Measurements from ENCODE around the gene ALPL.

DNA sequence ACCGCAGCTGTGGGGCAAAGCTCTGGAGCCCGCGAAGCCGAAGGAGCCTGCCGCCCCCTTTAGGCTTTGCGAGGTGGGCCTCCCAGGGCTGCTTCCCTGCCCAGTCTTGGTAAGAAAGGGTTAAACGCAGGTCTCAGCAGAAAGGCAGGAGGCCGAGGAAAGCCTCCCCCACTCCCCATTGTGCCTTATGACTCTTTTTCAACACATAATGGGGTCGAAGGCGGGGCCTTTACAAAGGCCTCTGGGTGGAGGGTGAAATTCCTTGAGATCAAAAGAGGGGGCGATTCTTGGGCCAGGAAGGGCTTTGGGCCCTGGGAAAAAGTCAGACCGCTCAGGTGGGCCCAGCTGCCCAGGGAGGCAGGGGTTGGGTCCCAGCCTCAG lies 880 bp downstream of the ALPL start:
- no peak for TF ChIP-seq RAD21 (IDR thresholded peaks at IDR 0.05; ENCODE audit: insufficient read depth, low read depth, low read length)
- no peak for TF ChIP-seq RAD51 (IDR thresholded peaks at IDR 0.05)
- TF ChIP-seq RFX5 (IDR thresholded peaks at IDR 0.05; ENCODE audit: low read depth, low read length), result no peak
- no peak for TF ChIP-seq CTCF (IDR thresholded peaks at IDR 0.05 in 2 of 3, conservative IDR thresholded peaks at IDR 0.05 in 1 of 3; ENCODE audit: control insufficient read depth in 2 of 3, extremely low read depth in 1 of 3, insufficient read depth in 1 of 3, low read depth in 3 of 3, low read length in 3 of 3)
- TF ChIP-seq NR2C2 (IDR thresholded peaks at IDR 0.05; ENCODE audit: borderline replicate concordance, control insufficient read depth, insufficient read length, low read depth), result no peak
- TF ChIP-seq IKZF1 (conservative IDR thresholded peaks at IDR 0.05), result no peak
- TF ChIP-seq HDAC6 (IDR thresholded peaks at IDR 0.05; ENCODE audit: unreplicated experiment), result no peak
- TF ChIP-seq RUNX3 (IDR thresholded peaks at IDR 0.05; ENCODE audit: low read length), result no peak
- TF ChIP-seq POLR2A (IDR thresholded peaks at IDR 0.05; ENCODE audit: low read depth, low read length), result no peak
- TF ChIP-seq KDM1A (IDR thresholded peaks at IDR 0.05; ENCODE audit: borderline replicate concordance), result no peak

Measured in GM12878 (cell line).